ENCODE data around the gene PRKD3. TPM values are rescaled to one million over a fixed set of nuclear protein-coding genes. Genes with fewer than 3 reads are reported as not detected.

Gene PRKD3
- total RNA-seq, 2 experiments from 2014 or later, result 17.4 to 22.8 TPM

GRCh38 chr2:37343537-37344434, 19.2 kb upstream of the PRKD3 start:
- CTCF ChIA-PET, result interaction anchor here (0.6 to 1.7 kb wide), 6 partner anchors 8 to 484 kb away, joined by 3 to 6 read pairs (median 4); no protein-coding TSS in a partner anchor
- DNase-seq (no peak), ATAC-seq (no peak)
- no peaks in the 10 kb centered on the region for H3K9me3 Mint-ChIP-seq (ENCODE audit: low read depth)
- H3K4me3 Mint-ChIP-seq, result peak overlapping the region; percentile 66
- POLR2A ChIA-PET, result no interaction called here
- no peaks in the 10 kb centered on the region for H3K36me3 Mint-ChIP-seq (ENCODE audit: low read depth)
- H3K27me3 Mint-ChIP-seq, result peaks cover 46% of the 10 kb centered on the region
- no peak overlapping the region for H3K27ac Mint-ChIP-seq
- H3K4me1 Mint-ChIP-seq, result peaks cover 17% of the 10 kb centered on the region
- intact Hi-C loops (cut with DNase I, micrococcal nuclease), result loop anchor here (2.0 kb wide), 2 partner anchors 23 to 33 kb away; no protein-coding TSS in a partner anchor

GRCh38 chr2:37342591-37343220, 18.1 kb upstream of the PRKD3 start:
- intact Hi-C loops (cut with DNase I, micrococcal nuclease), result no loop called here
- DNase-seq, result no peak
- no peaks in the 10 kb centered on the region for H3K36me3 Mint-ChIP-seq (ENCODE audit: low read depth)
- H3K4me1 Mint-ChIP-seq, result peaks cover 17% of the 10 kb centered on the region
- ChIA-PET CTCF (interaction anchor here (0.6 to 1.7 kb wide), 5 partner anchors 12 to 485 kb away, joined by 3 to 6 read pairs (median 3); no protein-coding TSS in a partner anchor), POLR2A (interaction anchor here (0.5 kb wide), 1 partner anchor 34 kb away, joined by 3 read pairs; no protein-coding TSS in a partner anchor)
- H3K27ac Mint-ChIP-seq, result no peak overlapping the region
- H3K9me3 Mint-ChIP-seq (ENCODE audit: low read depth), result no peaks in the 10 kb centered on the region
- peaks cover 41% of the 10 kb centered on the region for H3K27me3 Mint-ChIP-seq
- H3K4me3 Mint-ChIP-seq, result no peak overlapping the region
- no peak for ATAC-seq

GRCh38 chr2:37340637-37341036, 16.0 kb upstream of the PRKD3 start:
- POLR2A ChIA-PET, result no interaction called here
- intact Hi-C loops (cut with DNase I, micrococcal nuclease), result no loop called here
- Mint-ChIP-seq H3K4me3 (no peak overlapping the region), H3K27me3 (peaks cover 32% of the 10 kb centered on the region), H3K9me3 (ENCODE audit: low read depth) (no peaks in the 10 kb centered on the region), H3K36me3 (ENCODE audit: low read depth) (no peaks in the 10 kb centered on the region), H3K27ac (no peak overlapping the region), H3K4me1 (peaks cover 17% of the 10 kb centered on the region)
- ATAC-seq, result no peak
- CTCF ChIA-PET, result interaction anchor here (0.6 to 1.4 kb wide), 2 partner anchors 8 to 139 kb away, joined by 3 to 4 read pairs; no protein-coding TSS in a partner anchor
- DNase-seq, result no peak

- ChIA-PET CTCF (interaction anchor here (1.7 kb wide), 1 partner anchor 13 kb away, joined by 4 read pairs; no protein-coding TSS in a partner anchor), POLR2A (no interaction called here)
- no peaks in the 10 kb centered on the region for H3K9me3 Mint-ChIP-seq (ENCODE audit: low read depth)
- ATAC-seq, result no peak
- no peak overlapping the region for H3K4me3 Mint-ChIP-seq
- peaks cover 9% of the 10 kb centered on the region for H3K4me1 Mint-ChIP-seq
- intact Hi-C loops (cut with DNase I, micrococcal nuclease), result no loop called here
- no peaks in the 10 kb centered on the region for H3K36me3 Mint-ChIP-seq (ENCODE audit: low read depth)
- H3K27ac Mint-ChIP-seq, result no peak overlapping the region
- H3K27me3 Mint-ChIP-seq, result peaks cover 28% of the 10 kb centered on the region
- no peak for DNase-seq
Measured at GRCh38 chr2:37338933-37339332, 14.3 kb upstream of the PRKD3 start.

- DNase-seq (no peak), ATAC-seq (no peak)
- CTCF ChIA-PET, result interaction anchor here (0.8 to 1.7 kb wide), 3 partner anchors 14 to 49 kb away, joined by 3 to 5 read pairs (median 4); no protein-coding TSS in a partner anchor
- no peaks in the 10 kb centered on the region for H3K36me3 Mint-ChIP-seq (ENCODE audit: low read depth)
- intact Hi-C loops (cut with DNase I, micrococcal nuclease), result no loop called here
- H3K27ac Mint-ChIP-seq, result no peak overlapping the region
- peaks cover 6% of the 10 kb centered on the region for H3K4me1 Mint-ChIP-seq
- POLR2A ChIA-PET, result no interaction called here
- no peaks in the 10 kb centered on the region for H3K9me3 Mint-ChIP-seq (ENCODE audit: low read depth)
- no peak overlapping the region for H3K4me3 Mint-ChIP-seq
- peaks cover 23% of the 10 kb centered on the region for H3K27me3 Mint-ChIP-seq
Measured at GRCh38 chr2:37337620-37338280, 13.1 kb upstream of the PRKD3 start.

- DNase-seq (no peak), ATAC-seq (no peak)
- intact Hi-C loops (cut with DNase I, micrococcal nuclease), result no loop called here
- CTCF ChIA-PET, result interaction anchor here (0.6 to 0.8 kb wide), 3 partner anchors 9 to 288 kb away, joined by 4 read pairs; partner anchors contain the start of gene QPCT
- Mint-ChIP-seq H3K9me3 (ENCODE audit: low read depth) (no peaks in the 10 kb centered on the region), H3K27me3 (peaks cover 25% of the 10 kb centered on the region), H3K4me3 (no peak overlapping the region), H3K36me3 (ENCODE audit: low read depth) (no peaks in the 10 kb centered on the region), H3K27ac (no peak overlapping the region), H3K4me1 (peaks cover 2% of the 10 kb centered on the region)
- POLR2A ChIA-PET, result no interaction called here
Measured at GRCh38 chr2:37335604-37336003, 11.0 kb upstream of the PRKD3 start.

GRCh38 chr2:37333256-37333655, 8.6 kb upstream of the PRKD3 start:
- POLR2A ChIA-PET, result no interaction called here
- H3K4me3 Mint-ChIP-seq, result no peak overlapping the region
- CTCF ChIA-PET, result no interaction called here
- no peak for ATAC-seq
- H3K36me3 Mint-ChIP-seq (ENCODE audit: low read depth), result no peaks in the 10 kb centered on the region
- H3K27me3 Mint-ChIP-seq, result peaks cover 15% of the 10 kb centered on the region
- intact Hi-C loops (cut with DNase I, micrococcal nuclease), result no loop called here
- no peaks in the 10 kb centered on the region for H3K4me1 Mint-ChIP-seq
- DNase-seq, result no peak
- H3K27ac Mint-ChIP-seq, result no peak overlapping the region
- no peaks in the 10 kb centered on the region for H3K9me3 Mint-ChIP-seq (ENCODE audit: low read depth)

- ATAC-seq, result no peak
- intact Hi-C loops (cut with DNase I, micrococcal nuclease), result no loop called here
- Mint-ChIP-seq H3K27ac (no peak overlapping the region), H3K4me3 (no peak overlapping the region), H3K36me3 (ENCODE audit: low read depth) (no peaks in the 10 kb centered on the region), H3K27me3 (peaks cover 17% of the 10 kb centered on the region), H3K4me1 (no peaks in the 10 kb centered on the region), H3K9me3 (ENCODE audit: low read depth) (no peaks in the 10 kb centered on the region)
- CTCF ChIA-PET, result no interaction called here
- DNase-seq, result no peak
- POLR2A ChIA-PET, result no interaction called here
Measured at GRCh38 chr2:37332560-37332959, 7.9 kb upstream of the PRKD3 start.

GRCh38 chr2:37330681-37331080, 6.0 kb upstream of the PRKD3 start:
- Mint-ChIP-seq H3K4me3 (no peak overlapping the region), H3K27ac (no peak overlapping the region), H3K9me3 (ENCODE audit: low read depth) (no peaks in the 10 kb centered on the region), H3K4me1 (peaks cover 3% of the 10 kb centered on the region), H3K36me3 (ENCODE audit: low read depth) (no peaks in the 10 kb centered on the region), H3K27me3 (peaks cover 24% of the 10 kb centered on the region)
- ChIA-PET CTCF (interaction anchor here (0.7 to 1.4 kb wide), 4 partner anchors 12 to 547 kb away, joined by 3 to 4 read pairs (median 3); no protein-coding TSS in a partner anchor), POLR2A (no interaction called here)
- no peak for DNase-seq
- intact Hi-C loops (cut with DNase I, micrococcal nuclease), result no loop called here
- no peak for ATAC-seq

- Mint-ChIP-seq H3K27ac (no peak overlapping the region), H3K4me3 (no peak overlapping the region), H3K4me1 (peaks cover 21% of the 10 kb centered on the region), H3K9me3 (ENCODE audit: low read depth) (no peaks in the 10 kb centered on the region), H3K36me3 (ENCODE audit: low read depth) (no peaks in the 10 kb centered on the region), H3K27me3 (peaks cover 21% of the 10 kb centered on the region)
- ChIA-PET POLR2A (no interaction called here), CTCF (interaction anchor here (1.3 kb wide), 1 partner anchor 8 kb away, joined by 4 read pairs; no protein-coding TSS in a partner anchor)
- DNase-seq (no peak), ATAC-seq (no peak)
- intact Hi-C loops (cut with DNase I, micrococcal nuclease), result no loop called here
Measured at GRCh38 chr2:37326866-37327634, 2.4 kb upstream of the PRKD3 start.

- H3K27ac Mint-ChIP-seq, result no peak overlapping the region
- DNase-seq (no peak), ATAC-seq (no peak)
- ChIA-PET CTCF (interaction anchor here (1.3 kb wide), 2 partner anchors 8 to 49 kb away, joined by 3 to 4 read pairs; no protein-coding TSS in a partner anchor), POLR2A (no interaction called here)
- H3K36me3 Mint-ChIP-seq (ENCODE audit: low read depth), result no peaks in the 10 kb centered on the region
- intact Hi-C loops (cut with DNase I, micrococcal nuclease), result no loop called here
- no peaks in the 10 kb centered on the region for H3K9me3 Mint-ChIP-seq (ENCODE audit: low read depth)
- no peak overlapping the region for H3K4me3 Mint-ChIP-seq
- H3K27me3 Mint-ChIP-seq, result peaks cover 19% of the 10 kb centered on the region
- peaks cover 26% of the 10 kb centered on the region for H3K4me1 Mint-ChIP-seq
Measured at GRCh38 chr2:37326285-37326684, 1.7 kb upstream of the PRKD3 start.
